Fibroblast of pulmonary artery (primary cell): ENCODE data around the gene GRIN3A.

Experiments
- DNase-seq: peaks from one replicate; pipeline ENCODE4 v3.0.0-alpha.2; 2010; ENCODE audit warnings: low read depth
- H3K4me3 ChIP-seq: replicated peaks from 2 replicates; pipeline ENCODE4 v1.5.1; 2011; ENCODE audit warnings: low read depth, mild to moderate bottlenecking, control low read depth, low read length, moderate library complexity
- CTCF ChIP-seq: IDR thresholded peaks from 2 replicates; pipeline ENCODE4 v1.5.1; 2011; ENCODE audit warnings: mild to moderate bottlenecking, control low read depth, low read length, inconsistent platforms; ENCODE audit errors: missing control alignments

The GRIN3A gene

GRCh38 chr9:101705135-101705661, 33.2 kb downstream of the GRIN3A start:
- TF ChIP-seq CTCF = no peak
- no peak overlapping the region for H3K4me3 ChIP-seq
- no peak for DNase-seq

GRCh38 chr9:101702257-101702656, 36.2 kb downstream of the GRIN3A start:
- H3K4me3 ChIP-seq = no peak overlapping the region
- no peak for TF ChIP-seq CTCF
- DNase-seq = no peak

DNA sequence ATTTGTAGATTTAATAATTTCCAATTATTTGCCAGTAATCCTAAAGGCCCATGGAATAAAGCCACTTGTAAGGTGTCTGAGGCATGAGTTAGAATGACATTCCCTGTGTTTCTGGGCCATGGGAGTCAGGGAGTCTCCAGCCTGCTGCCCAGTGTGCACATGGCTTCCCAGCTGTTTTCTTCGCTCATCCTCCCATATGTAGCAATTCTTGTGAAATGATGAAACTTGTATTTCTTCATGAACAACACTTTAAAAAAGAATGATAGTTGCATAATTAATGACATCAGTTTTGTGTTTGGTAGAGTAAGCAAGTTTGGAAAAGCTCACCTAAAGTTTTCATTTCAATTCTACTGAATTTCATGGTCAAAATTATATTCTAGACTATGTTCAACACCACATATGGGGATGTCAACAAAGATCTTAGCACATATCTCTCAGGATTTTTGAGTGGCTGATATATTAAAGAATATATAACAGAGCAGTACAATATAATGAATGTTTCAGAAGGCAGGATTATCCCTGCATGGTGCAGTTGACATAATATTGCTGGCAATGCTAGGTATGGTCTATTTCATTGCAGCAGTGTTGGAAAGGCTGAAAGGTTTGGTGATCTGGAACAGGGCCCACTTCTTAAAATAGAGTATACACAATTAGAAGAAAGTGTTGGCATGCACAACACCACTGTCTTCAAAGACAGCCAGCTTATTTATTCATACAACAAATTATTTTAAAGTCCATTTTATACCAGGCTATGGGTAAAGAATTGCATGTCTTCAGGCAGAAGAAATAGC, 44.7 kb downstream of the GRIN3A start:
- DNase-seq = no peak
- TF ChIP-seq CTCF = no peak
- no peak overlapping the region for H3K4me3 ChIP-seq

DNA sequence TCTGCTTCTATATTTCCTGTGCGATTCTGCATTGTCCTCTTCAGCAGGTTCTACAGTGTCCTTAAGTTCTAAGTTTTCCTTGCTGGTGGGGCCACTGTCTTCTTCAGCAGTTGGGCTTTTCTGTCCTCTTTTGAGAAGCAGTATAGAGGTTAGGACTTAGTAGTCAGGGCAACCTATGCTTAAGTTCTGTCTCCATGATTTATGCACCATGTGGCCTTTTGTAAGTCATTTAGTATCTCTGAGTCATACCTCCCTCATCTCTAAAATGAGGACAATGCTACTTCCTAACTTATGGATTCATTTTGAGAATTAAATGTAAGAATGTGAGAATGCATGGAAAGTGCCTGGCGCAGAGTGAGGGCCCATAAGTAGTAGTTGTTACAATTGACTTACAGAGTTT, 46.8 kb downstream of the GRIN3A start:
- TF ChIP-seq CTCF = no peak
- DNase-seq = no peak
- no peak overlapping the region for H3K4me3 ChIP-seq

DNA sequence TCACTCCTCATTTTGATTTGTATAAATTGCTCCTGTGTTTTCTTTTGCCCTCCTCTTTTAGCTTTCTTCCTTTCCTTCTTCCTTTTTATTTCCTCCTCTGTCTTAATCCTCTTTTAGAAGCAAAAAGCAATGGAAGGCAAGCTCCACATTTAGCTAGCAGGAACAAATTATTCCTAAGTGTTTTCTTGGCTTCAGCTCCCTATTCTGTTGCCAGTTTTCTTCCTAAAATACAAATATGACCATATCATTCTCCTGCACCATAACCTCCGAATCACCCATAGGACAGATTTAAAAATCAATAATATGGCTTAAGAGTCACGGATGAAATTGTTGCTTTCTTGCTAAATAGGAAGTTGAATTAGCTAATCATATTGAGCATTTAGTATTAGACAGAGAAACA, 49.4 kb downstream of the GRIN3A start:
- DNase-seq = no peak
- no peak overlapping the region for H3K4me3 ChIP-seq
- no peak for TF ChIP-seq CTCF

DNA sequence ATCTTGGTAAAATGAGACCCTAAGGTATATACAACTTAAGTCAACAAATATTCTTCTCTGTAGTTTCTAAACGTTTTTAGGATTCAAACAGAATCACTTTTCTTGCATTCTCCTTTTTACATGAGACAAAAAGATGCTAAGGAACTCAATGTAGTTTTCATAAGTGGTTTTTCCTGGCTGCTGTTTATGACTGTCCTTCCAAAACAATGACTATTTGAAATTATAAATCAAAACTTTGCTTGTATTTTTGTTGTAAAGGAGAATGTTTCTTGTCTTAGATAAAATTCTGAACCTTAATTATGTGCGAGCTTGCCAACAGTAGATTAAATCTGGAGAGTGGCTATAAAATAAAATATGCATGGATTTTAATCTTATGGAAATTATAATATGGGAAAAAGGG, 53.8 kb downstream of the GRIN3A start:
- DNase-seq = no peak
- no peak overlapping the region for H3K4me3 ChIP-seq
- no peak for TF ChIP-seq CTCF

DNA sequence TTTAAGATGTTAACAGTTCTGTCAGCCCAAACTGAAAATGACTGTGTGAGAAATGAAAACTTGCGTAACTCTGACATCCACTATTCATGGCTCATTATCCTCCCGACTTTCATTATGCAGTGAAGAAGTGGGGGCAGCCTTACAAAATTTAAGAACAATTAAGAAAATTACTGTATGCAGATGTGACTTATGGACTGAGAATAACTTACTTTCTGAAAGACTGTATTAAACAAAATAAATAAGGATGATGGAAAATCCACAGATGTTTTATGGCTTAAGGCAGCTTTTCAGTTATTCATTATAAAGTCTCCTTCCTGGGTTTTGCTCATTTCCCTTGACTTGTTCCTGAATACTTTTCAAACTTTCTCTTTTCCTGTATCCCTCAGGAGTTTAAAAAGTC, 55.2 kb downstream of the GRIN3A start:
- TF ChIP-seq CTCF = no peak
- no peak overlapping the region for H3K4me3 ChIP-seq
- no peak for DNase-seq
